CD4-positive, alpha-beta T cell treated with Interferon alpha-2 for 1 hour (primary cell): Measurements from ENCODE around the gene MAS1L.
"Not testable (repeated sequence)": the region's sequence is repeated elsewhere in the genome, so short reads cannot be mapped to it uniquely, and the experiment has no call there.

Experiments used
- DNase-seq, 2 donors: peaks; one replicate each; pipeline ENCODE4 v3.0.0-alpha.2; 2020 to 2022

Gene MAS1L

DNA sequence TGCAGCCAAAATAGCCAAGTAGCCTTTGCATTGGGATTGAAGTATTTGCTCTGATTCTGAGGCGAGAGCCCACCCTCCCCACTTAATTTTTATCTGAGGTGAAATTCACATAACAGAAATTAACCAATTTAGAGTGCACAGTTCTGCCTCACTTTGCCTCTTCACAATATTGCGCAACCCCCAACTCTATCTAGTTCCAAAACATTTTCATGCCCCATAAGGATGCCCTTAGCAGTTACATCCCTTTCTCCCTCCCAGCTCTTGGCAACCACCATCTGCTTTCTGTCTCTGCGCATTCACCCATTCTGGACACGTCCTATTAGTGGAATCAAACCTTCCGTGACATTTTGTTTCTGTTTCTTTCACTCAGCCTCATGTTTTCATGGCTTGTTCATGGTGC, 9.0 kb downstream of the MAS1L start:
- DNase-seq, result no peak

DNA sequence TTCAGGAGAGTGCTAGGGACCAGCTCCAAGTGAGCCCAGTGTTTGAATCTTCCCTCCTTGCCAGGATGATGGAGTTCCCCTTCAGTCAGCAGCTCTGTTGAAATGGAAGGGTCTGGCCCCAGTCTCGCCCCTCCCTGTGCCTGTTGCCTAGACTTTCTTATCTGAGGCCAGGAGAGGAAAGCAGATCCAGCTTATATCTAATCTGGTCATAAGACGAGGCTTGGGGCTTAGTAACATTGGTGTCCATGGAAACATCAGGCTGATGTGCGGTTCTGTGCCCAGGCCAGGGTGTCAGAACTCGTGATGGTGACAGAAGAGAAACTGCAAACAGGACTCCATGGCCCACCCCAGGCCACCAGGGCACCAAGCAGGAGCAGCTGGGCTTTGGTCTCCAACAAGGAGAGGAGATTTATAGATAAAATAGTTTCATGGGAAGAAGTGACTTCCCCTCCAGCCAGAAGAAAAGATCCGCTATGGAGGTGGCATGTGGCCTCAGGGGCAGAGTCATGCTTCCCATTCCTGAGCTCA, 9.8 kb downstream of the MAS1L start:
- no peak for DNase-seq

DNA sequence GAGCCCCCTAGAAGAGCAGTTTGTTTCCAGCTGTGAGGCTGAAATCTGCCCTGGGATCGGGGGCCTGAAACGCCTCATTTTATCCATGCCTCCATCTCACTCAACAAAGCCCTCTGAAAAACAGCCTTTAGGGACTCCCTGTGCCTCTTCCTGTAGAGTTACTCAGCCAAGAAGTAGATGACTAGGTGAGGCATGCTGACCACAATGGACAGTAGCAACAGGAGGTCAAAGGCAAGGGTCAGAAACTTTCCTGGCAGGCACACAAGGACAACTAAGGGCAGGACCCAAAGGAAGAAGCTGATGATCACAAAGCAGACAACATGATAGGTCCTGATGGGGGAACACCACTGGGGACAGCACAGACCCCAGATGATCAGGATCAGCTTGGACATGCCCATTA, 12.8 kb downstream of the MAS1L start:
- no peak for DNase-seq

DNA sequence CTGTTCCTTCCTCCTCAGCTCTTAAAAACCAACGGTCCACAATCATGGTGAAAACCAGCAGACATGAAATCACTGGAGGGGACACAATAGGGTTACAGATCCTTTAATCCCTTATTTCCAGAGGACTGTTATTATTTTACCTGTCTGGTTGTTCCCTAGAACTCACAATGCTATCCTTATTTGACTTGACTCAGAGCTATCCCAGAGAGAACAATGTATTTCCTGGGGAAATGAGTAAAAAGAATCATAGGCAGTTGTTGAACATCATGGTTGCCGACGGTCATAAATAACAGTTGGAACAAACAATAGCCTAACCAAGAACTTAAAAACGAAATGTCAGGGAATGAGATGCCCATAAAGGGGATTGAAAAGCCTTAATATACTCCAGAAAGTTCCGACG, 21.5 kb downstream of the MAS1L start:
- DNase-seq, result no peak

DNA sequence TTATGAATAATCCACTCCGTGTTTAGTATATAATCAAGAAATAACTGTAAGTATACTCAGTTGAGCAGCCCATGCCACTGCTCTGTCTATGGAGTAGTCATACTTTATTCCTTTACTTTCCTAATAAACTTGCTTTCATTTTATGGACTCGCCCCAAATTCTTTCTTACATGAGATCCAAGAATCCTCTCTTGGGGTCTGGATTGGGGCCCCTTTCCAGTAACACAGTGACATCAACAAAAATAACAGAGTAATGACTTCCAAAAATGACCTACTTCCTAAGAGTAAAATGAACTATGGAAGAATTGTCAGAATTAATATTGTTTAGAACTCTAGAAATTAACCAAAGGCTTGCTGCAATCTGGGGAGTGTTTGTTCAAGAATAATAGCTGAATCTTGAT, 22.0 kb downstream of the MAS1L start:
- no peak for DNase-seq

DNA sequence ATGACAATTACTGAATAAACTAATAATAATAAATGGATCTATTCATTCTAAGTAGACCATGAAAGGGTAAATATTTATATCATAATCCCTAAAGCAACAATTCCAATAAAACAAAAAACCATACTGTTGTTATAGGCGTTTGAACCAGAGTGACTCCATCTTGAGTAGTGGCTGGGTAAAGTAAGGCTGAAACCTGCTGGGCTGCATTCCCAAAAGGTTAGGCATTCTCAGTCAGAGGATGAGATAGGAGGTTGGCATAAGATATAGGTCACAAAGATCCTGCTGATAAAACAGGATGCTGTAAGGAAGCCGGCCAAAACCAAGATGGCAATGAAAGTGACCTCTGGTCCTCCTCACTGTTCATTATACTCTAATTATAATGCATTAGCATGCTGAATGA, 22.5 kb downstream of the MAS1L start:
- no peak for DNase-seq

DNA sequence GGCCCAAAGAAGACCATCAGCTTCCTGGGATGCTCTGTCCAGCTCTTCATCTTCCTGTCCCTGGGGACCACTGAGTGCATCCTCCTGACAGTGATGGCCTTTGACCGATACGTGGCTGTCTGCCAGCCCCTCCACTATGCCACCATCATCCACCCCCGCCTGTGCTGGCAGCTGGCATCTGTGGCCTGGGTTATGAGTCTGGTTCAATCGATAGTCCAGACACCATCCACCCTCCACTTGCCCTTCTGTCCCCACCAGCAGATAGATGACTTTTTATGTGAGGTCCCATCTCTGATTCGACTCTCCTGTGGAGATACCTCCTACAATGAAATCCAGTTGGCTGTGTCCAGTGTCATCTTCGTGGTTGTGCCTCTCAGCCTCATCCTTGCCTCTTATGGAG, 25.7 kb downstream of the MAS1L start:
- DNase-seq, result no peak

DNA sequence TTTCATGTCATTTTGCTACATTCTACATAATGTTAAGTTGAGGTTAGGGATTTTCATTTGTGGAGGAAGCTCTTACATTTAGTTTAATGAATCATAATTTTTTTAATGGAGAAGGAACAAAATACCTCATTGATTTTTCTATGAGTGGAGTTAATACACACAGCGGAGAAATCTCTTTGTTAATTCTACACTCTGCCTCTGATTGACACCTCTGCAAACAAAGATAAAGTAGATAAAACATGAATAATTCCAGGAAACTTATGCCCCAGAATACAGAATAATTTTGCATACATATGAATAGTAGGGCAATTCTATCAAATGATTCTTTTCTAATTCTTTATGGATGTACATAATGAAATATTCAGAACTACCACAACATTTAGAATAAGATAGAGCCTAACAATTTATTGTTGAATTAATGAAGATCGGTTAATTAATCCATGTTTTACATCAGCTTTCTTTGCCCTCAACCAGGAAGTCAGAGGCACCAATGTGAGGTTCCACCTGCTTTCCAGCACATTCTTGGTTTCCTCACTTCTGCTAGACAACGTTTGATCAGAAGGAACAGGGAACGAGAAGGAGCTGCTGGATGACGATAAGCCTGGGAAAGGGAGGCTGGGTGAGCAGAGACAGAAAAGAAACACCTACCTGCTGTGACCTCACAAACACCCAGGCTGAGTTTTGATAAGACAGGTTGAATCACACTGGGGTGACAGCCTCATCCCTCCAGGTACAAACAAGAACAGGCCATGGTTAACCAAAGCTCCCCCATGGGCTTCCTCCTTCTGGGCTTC, 26.5 kb downstream of the MAS1L start:
- no peak for DNase-seq

DNA sequence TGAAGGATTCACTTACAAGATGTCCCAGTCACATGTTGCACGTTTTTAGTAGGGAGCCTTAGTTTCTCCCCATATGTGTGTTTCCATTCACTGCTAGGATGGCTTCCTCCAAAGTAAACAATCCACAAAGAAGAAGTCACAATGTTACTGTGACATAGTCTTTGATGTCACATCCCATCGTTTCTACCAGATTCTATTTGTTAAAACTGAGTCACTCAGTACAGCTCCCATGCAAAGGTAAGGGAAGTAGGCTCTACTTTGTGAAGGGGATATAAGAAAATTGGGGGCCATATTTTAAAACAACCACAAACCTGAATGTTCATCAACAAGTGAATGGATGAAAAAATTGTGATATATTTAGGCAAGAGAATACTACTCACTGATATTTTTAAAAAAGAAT, 30.8 kb downstream of the MAS1L start, which contains the start of the genes OR11A1 and OR2H1:
Gene OR11A1 (minus strand): TSS at position 101 of the 400 bp plus-strand sequence. CDS start 29,430 bp downstream, outside the sequence.
Gene OR2H1 (plus strand): TSS at position 185 of the 400 bp plus-strand sequence. CDS start 4,615 bp downstream, outside the sequence.
- DNase-seq, result no peak

DNA sequence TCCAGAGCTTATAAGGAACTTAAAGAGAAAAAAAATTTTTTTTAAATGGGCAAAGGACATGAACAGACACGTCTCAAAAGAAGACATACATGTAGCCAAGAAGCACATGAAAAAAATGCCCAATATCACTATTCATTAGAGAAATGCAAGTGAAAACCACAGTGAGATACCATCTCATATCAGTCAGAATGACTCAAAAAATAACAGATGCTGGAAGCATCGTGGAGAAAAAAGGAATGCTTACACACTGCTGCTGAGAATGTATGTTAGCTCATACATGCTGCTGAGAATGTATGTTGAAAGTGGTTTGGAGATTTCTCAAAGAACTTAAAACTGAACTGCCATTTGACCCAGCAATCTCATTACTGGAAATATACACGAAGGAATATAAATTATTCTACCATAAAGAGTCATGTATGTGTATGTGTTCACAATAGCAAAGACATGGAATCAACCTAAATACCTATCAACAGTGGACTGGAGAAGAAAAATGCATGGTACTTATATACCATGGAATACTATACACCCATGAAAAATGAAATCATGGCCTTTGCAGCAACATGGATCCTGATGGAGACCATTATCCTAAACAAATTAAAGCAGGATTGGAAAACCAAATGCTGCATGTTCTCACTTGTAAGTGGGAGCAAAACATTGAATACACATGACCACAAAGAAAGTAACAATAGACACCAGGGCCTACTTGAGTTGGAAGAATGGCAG, 36.1 kb downstream of the MAS1L start:
- DNase-seq, result no peak

DNA sequence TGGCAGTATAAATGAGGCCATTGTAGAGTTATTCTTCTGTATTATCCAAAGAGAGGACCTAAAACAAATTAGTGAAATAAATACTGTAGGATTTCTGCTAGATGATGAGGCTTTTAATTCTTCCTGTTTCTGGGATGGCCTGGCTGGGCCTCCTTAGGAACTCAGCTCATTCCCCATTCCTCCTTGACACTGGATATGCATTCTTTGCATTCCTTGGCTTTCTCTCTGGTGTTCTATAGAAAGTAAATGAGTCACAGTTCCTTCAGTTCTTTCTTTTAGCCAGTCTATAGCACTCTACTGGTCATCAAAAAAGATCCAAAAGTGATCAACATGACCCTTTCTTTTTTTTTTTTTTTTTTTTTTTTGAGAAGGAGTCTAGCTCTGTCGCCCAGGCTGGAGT, 40.1 kb downstream of the MAS1L start:
- DNase-seq, result no peak

DNA sequence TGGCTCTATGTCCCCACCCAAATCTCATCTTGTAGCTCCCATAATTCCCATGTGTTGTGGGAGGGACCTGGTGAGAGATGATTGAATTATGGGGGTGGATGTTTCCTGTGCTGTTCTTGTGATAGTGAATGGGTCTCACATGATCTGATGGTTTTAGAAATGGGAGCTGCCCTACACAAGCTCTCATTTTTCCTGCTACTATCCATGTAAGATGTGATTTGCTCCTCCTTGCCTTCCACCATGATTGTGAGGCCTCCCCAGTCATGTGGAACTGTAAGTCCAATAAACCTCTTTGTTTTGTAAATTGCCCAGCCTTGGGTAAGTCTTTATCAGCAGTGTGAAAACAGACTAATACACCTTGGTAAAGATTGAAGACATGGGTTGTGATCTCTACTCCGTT, 43.7 kb downstream of the MAS1L start:
- not testable (repeated sequence) for DNase-seq

DNA sequence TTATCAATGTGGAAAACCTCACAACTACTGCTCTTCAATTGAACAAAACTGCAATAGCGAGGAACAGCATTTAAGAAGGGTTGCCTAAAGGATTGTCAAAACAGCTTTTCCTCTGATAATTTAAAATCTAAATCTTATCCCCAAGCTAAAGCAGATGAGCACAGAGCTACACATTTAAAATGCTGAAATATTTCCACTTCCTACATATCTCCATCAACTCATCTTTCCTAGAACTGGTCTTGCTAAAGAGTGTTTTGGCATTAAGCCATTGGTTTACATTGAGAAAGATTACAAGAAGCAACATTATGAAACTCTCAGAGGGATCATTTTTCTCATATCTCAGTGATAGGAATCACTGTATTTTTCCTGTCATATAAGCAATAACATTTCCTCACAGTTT, 45.0 kb downstream of the MAS1L start:
- DNase-seq, result no peak

DNA sequence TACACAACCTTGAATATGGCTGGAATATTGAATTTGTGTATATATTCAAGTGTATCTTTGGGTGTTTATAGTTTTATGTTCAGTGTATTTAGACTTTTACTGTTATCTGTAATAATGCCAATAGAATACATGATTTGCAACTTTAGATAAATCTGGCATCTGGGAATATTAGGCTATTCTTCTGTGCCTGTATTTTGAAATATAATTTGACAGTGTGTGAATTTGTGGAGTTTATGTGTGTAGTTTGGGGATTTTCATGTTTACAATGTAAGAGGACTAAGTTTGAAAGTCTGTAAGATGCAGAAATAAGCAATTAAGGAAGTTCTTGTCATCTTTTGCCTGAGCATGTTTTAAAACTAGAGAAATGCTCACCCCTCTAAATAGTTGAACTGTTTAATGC, 48.8 kb downstream of the MAS1L start, which contains the start of gene OR10C1:
Gene OR10C1 (plus strand): TSS at position 301 of the 400 bp plus-strand sequence. CDS start 710 bp downstream, outside the sequence.
- DNase-seq, result no peak

DNA sequence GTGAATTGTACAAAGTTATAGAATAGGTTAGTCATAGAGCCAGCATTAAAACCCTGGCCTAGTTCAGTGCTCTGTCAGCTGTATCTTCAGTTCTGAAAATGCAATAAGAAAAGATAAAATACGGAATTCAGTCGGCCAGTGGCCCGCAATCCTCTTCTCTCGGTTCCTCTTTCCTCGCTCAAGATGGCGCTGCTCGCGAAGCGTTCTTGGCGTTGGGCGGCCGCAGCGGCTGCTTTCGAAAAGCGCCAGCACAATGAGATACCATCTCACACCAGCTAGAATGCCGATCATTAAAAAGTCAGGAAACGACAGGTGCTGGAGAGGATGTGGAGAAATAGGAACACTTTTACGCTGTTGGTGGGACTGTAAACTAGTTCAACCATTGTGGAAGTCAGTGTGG, 51.0 kb downstream of the MAS1L start:
- DNase-seq, result not testable (repeated sequence)
